GM12874 (cell line): Measurements from ENCODE around the gene C1QTNF8.

ENCODE experiments used
- CTCF ChIP-seq: IDR thresholded peaks from 2 replicates; pipeline ENCODE4 v1.5.1; 2011; ENCODE audit warnings: low read depth, mild to moderate bottlenecking, control low read depth, low read length, moderate library complexity; ENCODE audit not compliant: insufficient read depth

C1QTNF8 gene

GRCh38 chr16:1078579-1079021 is 17.4 kb downstream of the C1QTNF8 start:
- TF ChIP-seq CTCF = no peak

- no peak for TF ChIP-seq CTCF
Measured at GRCh38 chr16:1077877-1078578, 18.0 kb downstream of the C1QTNF8 start.

GRCh38 chr16:1076801-1077576 is 19.1 kb downstream of the C1QTNF8 start:
- TF ChIP-seq CTCF = no peak

- no peak for TF ChIP-seq CTCF
Measured at GRCh38 chr16:1075546-1075945, 20.5 kb downstream of the C1QTNF8 start.

GRCh38 chr16:1074379-1074649 is 21.7 kb downstream of the C1QTNF8 start:
- TF ChIP-seq CTCF = no peak

- no peak for TF ChIP-seq CTCF
Measured at GRCh38 chr16:1073566-1074378, 22.3 kb downstream of the C1QTNF8 start.

- TF ChIP-seq CTCF = no peak
Measured at GRCh38 chr16:1073262-1073558, 22.8 kb downstream of the C1QTNF8 start.
